HG03060 (cell line): ENCODE results near the gene CEP83.
"Not testable (repeated sequence)": the region's sequence is repeated elsewhere in the genome, so short reads cannot be mapped to it uniquely, and the experiment has no call there.

ENCODE experiments used
- ATAC-seq: cut with Tn5 transposase; IDR thresholded peaks from one replicate; pipeline ENCODE4 v1.9.1; 2021; ENCODE audit warnings: low read depth, moderate number of reproducible peaks; ENCODE audit not compliant: unreplicated experiment

The CEP83 gene, protein sequence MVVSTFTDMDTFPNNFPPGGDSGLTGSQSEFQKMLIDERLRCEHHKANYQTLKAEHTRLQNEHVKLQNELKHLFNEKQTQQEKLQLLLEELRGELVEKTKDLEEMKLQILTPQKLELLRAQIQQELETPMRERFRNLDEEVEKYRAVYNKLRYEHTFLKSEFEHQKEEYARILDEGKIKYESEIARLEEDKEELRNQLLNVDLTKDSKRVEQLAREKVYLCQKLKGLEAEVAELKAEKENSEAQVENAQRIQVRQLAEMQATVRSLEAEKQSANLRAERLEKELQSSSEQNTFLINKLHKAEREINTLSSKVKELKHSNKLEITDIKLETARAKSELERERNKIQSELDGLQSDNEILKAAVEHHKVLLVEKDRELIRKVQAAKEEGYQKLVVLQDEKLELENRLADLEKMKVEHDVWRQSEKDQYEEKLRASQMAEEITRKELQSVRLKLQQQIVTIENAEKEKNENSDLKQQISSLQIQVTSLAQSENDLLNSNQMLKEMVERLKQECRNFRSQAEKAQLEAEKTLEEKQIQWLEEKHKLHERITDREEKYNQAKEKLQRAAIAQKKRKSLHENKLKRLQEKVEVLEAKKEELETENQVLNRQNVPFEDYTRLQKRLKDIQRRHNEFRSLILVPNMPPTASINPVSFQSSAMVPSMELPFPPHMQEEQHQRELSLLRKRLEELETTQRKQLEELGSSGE

GRCh38 chr12:94459728-94460615 is at the start of gene CEP83:
TSS of gene CEP83 (minus strand) at chr12:94459867. CDS start at chr12:94412490, 47,377 bp downstream.
- peak; percentile 86 for ATAC-seq

GRCh38 chr12:94509317-94509716 is 49.6 kb upstream of the CEP83 start:
- no peak for ATAC-seq

DNA sequence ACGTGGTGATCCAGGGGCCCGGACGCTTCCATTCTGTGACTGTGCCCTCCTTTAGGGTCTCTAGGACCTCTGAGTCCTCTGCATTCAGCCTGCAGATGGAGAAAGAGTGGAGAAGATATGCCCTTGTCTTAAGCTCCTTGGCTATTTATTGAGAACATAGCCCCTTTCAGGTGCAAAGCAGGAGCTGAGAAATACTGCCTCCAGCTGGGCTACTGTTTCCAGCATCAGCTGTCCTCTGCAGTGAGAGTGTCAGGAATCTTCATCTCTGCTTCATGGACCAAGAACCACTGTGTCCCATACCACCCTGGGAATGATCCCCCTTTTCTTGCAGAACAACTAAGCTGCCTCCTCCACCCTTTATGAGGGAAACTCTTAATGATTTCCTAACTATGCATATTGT is 47.8 kb upstream of the CEP83 start:
- ATAC-seq, result no peak

- ATAC-seq, result no peak
Observed at GRCh38 chr12:94504386-94504785, 44.7 kb upstream of the CEP83 start.

GRCh38 chr12:94503619-94504018 is 44.0 kb upstream of the CEP83 start:
- ATAC-seq, result no peak

- ATAC-seq, result no peak
Observed at GRCh38 chr12:94500831-94501567, 41.3 kb upstream of the CEP83 start.

DNA sequence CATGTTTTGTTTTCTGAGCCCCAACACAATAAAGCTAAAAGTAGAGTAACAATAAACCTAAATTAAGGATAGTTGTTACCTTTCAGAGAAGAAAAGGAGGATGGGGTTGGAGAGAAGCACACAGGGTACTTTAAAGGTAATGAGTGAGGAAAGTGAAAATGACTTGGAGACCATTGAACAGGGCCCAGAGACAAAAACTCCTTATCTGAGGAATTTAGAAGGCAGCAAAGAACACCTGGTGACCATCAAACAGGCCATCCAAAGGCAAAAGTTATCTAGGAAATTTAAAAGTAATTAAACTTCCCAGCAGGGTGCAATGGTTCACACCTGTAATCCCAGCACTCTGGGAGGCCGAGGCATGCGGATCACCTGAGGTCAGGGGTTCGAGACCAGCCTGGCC is 39.0 kb upstream of the CEP83 start:
- no peak for ATAC-seq

DNA sequence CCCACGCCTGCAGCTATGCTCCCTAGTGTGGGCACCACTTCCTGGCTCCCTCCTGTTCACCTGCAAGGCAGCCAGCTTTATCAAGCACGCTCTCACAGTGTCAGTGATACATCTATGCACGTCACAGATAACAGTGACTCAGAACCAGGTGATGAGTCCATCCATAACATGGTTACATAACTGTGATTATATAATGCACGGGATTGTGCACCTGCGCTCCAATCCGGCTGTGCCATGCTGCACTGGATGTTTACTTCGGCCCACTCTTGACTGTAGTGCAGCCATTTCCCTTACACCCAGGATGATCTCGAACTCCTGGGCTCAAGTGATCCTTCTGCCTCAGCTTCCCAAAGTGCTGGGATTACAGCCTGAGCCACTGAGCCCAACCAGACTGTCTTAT is 38.4 kb upstream of the CEP83 start:
- no peak for ATAC-seq

GRCh38 chr12:94495445-94496115 is 35.9 kb upstream of the CEP83 start:
- no peak for ATAC-seq

DNA sequence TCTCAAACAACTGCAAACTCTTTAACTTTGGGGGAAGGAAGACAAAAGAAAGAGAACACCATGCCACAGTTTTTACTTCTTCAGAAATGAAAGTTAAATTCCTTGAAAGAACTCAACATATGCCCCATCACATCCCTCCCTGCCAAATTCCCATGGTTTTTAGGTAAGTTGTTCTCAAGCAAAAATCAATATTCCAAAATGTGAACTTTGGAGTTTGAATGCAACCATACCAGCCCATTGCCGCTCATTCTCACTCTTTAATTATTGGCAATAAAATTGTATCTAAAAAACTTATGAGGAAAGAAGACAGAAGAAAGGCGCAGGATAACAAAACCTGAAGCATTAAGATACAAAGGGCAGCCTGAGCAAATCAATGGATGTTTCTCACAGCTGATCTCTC is 31.8 kb upstream of the CEP83 start:
- no peak for ATAC-seq

GRCh38 chr12:94488463-94488862 is 28.8 kb upstream of the CEP83 start:
- ATAC-seq, result peak; percentile 88

DNA sequence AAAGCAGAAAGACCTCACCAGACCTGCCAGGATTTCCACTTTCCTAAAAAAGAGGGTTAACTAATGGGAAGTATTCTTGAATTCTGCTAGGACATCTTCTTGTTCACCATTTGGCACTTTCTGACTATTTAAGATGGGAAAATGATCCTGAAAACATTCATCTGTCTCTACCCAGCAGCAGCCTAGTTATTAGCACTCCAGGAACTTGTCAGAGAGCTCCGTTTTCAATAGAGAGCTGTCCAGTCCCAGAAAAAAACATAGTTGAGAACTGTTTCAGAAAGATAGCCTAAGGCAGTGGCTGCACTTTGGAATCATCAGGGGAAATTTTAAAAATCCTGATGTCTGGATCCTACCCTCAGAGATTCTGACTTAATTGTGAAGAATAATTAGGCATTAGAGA is 22.1 kb upstream of the CEP83 start:
- ATAC-seq, result no peak

GRCh38 chr12:94469522-94469921 is 9.9 kb upstream of the CEP83 start:
- no peak for ATAC-seq

GRCh38 chr12:94460616-94460959 is 921 bp upstream of the CEP83 start:
- no peak for ATAC-seq

GRCh38 chr12:94458877-94459727 is 565 bp downstream of the CEP83 start:
- peak; percentile 21 for ATAC-seq

DNA sequence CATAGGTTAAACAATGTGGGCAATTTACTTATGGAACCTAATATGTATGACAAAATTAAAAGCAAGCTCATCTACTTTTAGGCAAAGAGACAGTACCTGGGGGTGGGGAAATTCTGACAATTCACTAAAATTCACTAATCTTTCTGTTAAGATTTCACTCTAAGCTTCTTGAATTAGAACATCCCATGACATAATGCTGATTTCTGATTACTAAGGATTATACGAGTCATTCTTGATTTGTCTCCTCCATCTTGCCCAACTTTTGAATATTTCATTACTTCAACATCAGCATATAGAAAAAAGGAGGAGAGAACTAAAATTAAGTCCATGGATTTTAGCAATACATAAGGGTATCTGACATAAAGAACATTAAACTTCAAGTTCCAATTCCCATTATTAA is 2.4 kb downstream of the CEP83 start:
- ATAC-seq, result no peak

- not testable (repeated sequence) for ATAC-seq
Observed at GRCh38 chr12:94454318-94454717, 5.3 kb downstream of the CEP83 start.

- ATAC-seq, result no peak
Observed at GRCh38 chr12:94445662-94446061, 14.0 kb downstream of the CEP83 start.

- ATAC-seq, result no peak
Observed at GRCh38 chr12:94437303-94437702, 22.4 kb downstream of the CEP83 start.
